Cardiac septum (tissue), 1 donor: Measurements from ENCODE around the gene PVALEF. TPM values are rescaled to one million over a fixed set of nuclear protein-coding genes. Genes with fewer than 3 reads are reported as not detected.

Experiments
- DNase-seq: peaks from one replicate; pipeline ENCODE4 v3.0.0-alpha.2; 2020; ENCODE audit warnings: low spot score
- intact Hi-C: fragments of 100-400 bp; cut with DNase I; formaldehyde crosslinking; loops from one replicate; pipeline ENCODE4 v1.14.0; 2022
- total RNA-seq: library from RNA; stranded (reverse); fragmentation: NEBNext Ultra II Directional; extraction: Animal tissue kit (Norgen Biotek cat#: 25700); gene quantifications from one replicate; pipeline ENCODE4 v1.2.1, GENCODE V29; 2021
- donor health status: DM: no; HTN: no; CAD: no.

Gene PVALEF
- total RNA-seq, 1 donor from 2014 or later = not detected

DNA sequence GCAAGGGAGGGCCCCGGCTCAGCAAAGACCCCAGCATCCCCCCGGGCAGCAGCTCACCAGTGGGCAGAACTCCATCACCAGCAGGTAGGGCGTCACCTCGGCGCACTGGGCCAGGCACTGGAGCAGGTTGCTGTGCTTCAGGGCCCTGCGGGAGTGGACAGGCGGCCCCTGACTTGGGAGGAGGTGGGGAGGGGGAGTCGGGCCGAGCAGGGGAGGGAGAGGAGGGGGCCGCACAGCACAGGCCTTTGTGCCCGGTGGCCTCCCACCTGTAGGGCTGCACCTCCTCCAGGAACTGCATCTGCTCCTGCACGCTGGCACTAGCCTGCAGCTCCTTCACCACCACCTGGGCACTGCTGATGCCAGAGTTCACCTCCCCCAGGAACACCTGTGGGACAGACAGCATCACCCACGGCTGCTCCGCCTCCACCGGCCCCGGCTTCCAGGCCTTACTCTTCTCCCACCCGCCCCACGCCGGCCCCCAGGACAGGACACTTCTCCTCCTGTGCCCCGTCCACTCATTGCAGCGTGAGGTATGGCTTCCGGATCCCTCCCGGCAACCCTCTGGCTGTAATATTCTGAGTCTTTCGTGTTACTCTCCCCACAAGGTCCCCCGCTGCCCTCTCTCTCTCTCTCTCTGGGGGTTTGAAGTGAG is 37.7 kb upstream of the PVALEF start:
- intact Hi-C loops = no loop called here
- no peak for DNase-seq

- no peak for DNase-seq
- intact Hi-C loops = no loop called here
These were observed 37.0 kb upstream of the PVALEF start for GRCh38 chr17:81128338-81128737.

DNA sequence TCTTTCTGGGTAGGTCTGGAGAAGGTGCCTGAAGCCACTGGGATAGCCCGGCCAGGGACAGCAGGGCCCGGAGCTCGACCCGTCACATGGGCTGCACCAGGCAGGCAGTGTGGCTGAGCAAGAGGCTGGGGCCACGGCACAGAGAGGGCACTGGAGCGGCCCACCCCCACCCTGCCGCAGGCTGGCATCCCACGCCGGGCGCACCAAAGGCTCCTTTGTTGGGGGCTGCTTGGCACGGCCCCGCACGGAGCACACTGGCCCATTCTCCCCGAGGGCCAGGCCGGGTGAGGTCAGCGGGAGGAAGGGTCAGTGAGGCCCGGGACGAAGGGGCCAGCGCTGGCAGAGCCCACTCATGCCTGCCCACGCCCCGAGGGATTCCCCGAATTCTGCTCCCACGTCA is 36.5 kb upstream of the PVALEF start:
- intact Hi-C loops = no loop called here

GRCh38 chr17:81129289-81129688 is 36.0 kb upstream of the PVALEF start:
- intact Hi-C loops = no loop called here
- no peak for DNase-seq

More for the DNA sequence above, 36.5 kb upstream of the PVALEF start:
- DNase-seq = no peak

DNA sequence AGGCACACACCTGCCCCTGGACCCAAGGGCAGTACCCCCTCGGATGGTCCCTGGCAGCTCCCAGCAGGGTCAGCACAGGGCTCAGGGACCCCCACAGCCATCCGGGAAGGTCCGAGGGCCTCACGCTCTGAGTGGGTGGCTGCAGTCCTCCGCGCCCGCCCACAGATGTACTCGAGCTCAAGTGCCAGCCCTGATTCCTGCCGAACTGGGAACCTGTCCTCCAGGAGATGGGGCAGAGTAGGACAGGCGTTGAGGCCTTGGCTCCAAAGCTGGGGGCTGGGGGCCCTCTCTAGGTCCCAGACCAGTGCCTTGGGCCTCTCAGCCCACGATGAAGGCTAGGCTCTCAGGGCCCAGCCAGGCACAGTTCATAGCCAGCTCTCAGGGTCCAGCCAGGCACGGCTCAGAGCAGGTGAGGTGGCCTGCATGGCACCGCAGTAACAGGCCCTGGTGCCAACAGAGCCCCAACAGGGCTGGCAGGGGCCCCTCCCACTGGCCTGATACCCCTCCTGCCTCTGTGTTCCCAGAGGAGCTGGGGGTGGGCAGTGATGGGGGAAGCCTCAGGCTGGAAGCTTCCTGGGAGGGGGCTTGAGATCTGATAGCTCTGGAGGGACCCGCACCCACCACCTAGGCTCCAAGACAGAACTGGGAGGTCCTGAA is 35.5 kb upstream of the PVALEF start:
- intact Hi-C loops = no loop called here
- DNase-seq = no peak

DNA sequence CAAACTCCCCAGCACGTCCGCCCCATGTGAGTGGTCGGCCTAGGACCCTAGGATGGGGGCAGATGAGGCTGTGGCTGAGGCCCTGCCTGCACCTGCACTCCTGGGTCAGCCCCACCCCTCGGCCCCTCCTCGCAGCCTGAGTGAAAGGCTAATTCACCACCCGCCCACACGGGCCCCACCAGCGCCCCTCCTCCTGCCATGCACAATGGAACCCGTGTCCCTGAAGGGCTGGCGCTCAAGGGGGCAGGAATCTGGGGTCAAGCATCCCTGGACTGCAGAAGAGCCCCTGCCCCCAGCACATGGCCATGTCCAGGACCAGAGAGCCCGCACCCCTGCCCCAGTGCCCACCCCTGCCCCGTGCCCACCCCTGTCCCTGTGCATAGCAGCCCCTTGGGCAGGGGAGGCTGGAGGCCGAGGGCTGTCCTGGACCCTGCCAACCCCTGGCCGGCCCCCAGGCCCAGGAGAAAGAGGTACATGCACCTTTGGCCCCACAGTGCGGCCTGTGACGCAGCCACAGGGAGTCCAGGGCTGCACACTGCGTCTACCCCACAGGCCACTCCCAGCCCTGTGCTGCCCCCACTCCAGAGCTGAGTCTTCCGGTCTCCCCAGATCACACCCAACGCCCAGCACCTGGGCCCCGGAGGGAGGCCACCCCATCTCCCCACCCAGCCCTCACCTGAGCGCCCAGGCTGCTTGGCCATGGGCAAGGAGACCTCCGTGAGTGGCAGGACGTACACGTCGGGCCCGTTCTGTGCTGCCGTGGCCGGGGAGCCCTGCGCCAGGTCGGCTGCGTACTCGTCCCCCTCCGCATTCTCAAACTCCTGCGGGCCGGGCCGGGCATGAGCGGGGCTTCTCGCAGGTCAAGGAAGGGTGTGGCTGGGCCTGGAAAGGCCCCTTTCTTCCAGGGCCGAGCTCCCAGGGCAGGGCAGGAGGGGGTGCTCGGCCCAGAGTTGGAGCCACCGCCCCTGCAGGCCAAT is 34.6 kb upstream of the PVALEF start:
- intact Hi-C loops = no loop called here
- no peak for DNase-seq

- intact Hi-C loops = no loop called here
- no peak for DNase-seq
These were observed 33.7 kb upstream of the PVALEF start for GRCh38 chr17:81131486-81132196.

GRCh38 chr17:81132197-81132540 is 33.1 kb upstream of the PVALEF start:
- intact Hi-C loops = no loop called here
- DNase-seq = no peak

DNA sequence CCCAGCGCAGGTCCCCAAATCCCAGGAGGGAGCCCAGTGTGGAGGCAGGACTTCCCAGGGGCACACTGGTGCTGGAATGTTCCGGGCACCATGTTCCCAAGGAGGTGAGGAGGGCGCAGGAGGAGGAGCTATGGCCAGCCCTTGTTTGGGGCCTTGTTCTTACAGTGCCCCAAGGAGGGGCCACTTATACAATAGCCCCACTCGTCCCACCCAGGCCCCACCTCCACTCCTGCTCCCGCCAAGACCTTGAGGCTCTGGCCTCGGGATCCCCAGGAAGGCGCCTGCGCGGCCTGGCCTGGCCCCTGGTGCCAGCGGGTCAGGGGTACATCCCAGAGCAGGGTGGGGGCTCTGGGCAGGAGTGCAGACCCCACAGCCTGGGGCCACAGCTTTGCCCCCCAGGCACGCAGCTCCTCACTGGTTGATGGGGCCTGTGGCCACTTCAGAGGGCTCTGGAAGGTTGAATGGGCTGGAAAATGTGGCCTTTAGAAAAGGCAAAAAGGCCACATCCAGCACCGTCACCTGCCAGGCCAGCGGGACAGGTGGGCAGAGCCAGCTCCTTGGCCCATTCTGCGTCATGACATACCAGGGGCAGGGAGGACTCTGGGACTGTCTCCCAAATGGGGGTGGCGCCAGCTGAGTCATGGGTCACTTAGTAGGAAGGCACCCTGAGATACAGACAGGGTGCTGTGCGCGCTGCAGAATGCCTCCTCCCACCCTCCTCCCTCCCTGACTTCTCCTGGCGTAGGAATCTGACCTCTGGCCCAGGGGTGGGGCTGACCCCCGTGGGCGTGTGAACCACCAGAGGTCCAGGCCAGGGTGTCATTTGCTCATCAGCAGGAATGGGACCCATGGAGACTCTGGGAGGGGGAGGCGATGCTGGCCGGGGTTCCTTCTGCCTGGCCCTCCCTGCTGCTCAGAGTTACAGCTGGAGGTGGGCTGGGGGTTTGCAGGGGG is 32.3 kb upstream of the PVALEF start:
- no peak for DNase-seq
- intact Hi-C loops = no loop called here

DNA sequence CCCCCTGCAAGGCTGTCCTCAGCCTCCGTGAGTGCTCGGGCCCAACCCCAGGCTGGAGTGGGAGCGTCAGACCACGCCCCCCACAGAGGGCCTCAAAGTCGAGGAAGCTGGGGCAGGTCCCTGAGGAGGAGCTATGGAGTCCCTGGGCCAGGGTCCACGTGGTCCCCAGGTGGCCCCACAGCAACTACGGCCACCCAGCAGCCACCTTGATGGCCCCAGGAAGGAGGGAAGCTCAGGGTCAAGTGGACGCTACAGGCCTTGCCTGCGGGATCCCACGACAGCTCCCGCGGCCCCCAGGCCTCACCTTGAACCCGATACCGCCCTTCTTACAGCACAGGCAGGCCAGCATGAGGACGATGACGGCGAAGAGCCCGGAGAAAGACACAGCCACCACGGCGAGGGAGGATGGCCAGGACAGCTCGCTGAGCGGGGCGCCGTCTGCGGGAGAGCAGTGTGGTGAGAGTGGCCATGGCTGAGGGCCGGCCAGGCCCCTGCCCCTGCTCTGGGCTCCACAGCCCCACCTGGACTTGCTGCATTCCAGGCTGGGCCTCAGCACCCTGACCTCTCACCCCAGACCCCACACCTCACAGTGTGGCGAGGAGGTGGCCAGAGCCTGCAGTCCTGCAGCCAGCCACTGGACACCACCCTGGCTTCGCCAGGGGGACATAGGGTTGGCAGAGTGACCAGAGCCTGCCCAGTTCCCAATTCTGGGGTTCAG is 31.1 kb upstream of the PVALEF start:
- intact Hi-C loops = no loop called here
- DNase-seq = no peak

DNA sequence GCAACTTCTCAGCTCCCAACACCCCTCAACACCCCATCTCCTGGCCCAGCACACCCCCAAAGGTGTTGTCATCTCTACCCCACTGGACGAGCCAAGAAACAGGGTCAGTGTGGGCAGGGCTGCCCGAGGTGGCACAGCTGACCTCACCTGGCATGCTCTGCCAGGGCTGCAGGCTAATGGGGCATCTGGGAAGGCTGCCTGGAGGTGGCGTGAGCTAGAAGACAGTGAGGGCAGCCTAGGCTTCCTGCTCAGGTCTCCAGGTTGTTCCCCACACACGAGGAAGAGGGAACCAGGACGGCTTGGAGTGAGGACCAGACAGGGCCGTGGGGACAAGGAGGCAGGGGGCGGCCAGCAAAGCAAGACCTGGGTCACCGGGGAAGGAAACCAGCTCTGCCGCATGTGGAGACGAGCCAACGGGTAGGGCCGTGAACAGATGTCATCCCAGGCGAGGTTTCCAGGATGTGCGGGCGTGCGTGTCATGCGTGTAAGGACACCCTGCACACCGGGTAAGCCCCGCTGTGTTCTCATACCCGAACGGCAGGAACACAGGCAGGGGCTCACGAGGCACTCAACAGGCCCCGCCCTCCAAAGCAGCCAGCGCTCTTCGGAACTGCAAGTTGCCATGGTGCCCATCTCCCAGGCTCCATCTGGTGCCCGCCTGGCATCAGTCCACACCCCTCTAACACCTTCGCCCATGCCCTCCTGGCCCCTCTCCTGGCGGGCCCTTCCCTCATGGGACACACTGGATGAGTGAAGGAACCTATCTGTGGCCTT is 29.6 kb upstream of the PVALEF start:
- DNase-seq = no peak
- intact Hi-C loops = no loop called here

GRCh38 chr17:81136366-81136765 is 28.9 kb upstream of the PVALEF start:
- DNase-seq = no peak
- intact Hi-C loops = no loop called here

- no peak for DNase-seq
- intact Hi-C loops = no loop called here
These were observed 28.1 kb upstream of the PVALEF start for GRCh38 chr17:81137248-81137647.

GRCh38 chr17:81138083-81138482 is 27.2 kb upstream of the PVALEF start:
- intact Hi-C loops = no loop called here
- no peak for DNase-seq

DNA sequence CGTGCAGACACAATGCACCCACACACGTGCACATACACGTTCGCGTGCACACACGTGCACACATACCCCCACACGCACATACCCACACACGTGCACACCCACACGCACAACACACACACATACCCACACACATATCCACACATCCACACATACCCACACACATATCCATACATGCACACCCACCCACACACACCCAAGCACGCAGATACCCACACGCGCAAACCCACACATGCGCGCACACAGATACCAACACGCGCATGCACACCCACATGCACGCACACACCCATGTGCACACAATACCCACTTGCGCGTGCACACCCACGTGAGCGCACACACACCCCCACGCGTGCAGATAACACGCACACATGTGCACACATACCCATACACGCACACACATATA is 26.8 kb upstream of the PVALEF start:
- intact Hi-C loops = no loop called here
- no peak for DNase-seq

- no peak for DNase-seq
- intact Hi-C loops = no loop called here
These were observed 25.9 kb upstream of the PVALEF start for GRCh38 chr17:81139428-81139827.

- no peak for DNase-seq
- intact Hi-C loops = loop anchor here (5.0 kb wide), 1 partner anchor 62 kb away; no protein-coding TSS in a partner anchor
These were observed 25.3 kb upstream of the PVALEF start for GRCh38 chr17:81140018-81140417.
